Fibroblast of lung (primary cell): ENCODE results near the gene XYLT1. TPM values are rescaled to one million over a fixed set of nuclear protein-coding genes. Genes with fewer than 3 reads are reported as not detected.

Experiments
- DNase-seq, 2 donors: peaks; one replicate each; pipeline versions ENCODE4 v3.0.0 to v3.0.0-alpha.2; 2010; ENCODE audit warnings: low read depth in 2 of 2
- H2AFZ ChIP-seq: 2 replicates; pipeline ENCODE4 v1.5.1; 2012; ENCODE audit warnings: low read length, control low read depth, inconsistent platforms
- H3K27ac ChIP-seq: 2 replicates; pipeline ENCODE4 v1.5.1; 2011; ENCODE audit warnings: low read length, control low read depth; ENCODE audit not compliant: insufficient read depth
- H3K27me3 ChIP-seq: 2 replicates; pipeline ENCODE4 v1.5.1; 2011; ENCODE audit warnings: mild to moderate bottlenecking, low read length; ENCODE audit not compliant: control insufficient read depth, insufficient read depth
- H3K36me3 ChIP-seq: 2 replicates; pipeline ENCODE4 v1.5.1; 2011; ENCODE audit warnings: low read length; ENCODE audit not compliant: control insufficient read depth, insufficient read depth
- H3K4me1 ChIP-seq: 2 replicates; pipeline ENCODE4 v1.5.1; 2011; ENCODE audit warnings: low read length; ENCODE audit not compliant: control insufficient read depth, insufficient read depth; ENCODE audit errors: extremely low read depth
- H3K4me2 ChIP-seq: 2 replicates; pipeline ENCODE4 v1.5.1; 2011; ENCODE audit warnings: low read length, control low read depth; ENCODE audit not compliant: insufficient read depth; ENCODE audit errors: extremely low read depth
- H3K4me3 ChIP-seq, 4 experiments: fragments of 200-600 bp in 1 of 4; sonication (generic) in 1 of 4; replicated peaks in 1 of 4; 2 replicates each; pipeline ENCODE4 v1.5.1; 2011 to 2016; ENCODE audit warnings: low read length in 4 of 4, low read depth in 3 of 4, mild to moderate bottlenecking in 3 of 4, control low read depth in 2 of 4, inconsistent platforms in 1 of 4, mixed read lengths in 1 of 4; ENCODE audit not compliant: insufficient read depth in 1 of 4; ENCODE audit errors: control extremely low read depth in 1 of 4
- H3K79me2 ChIP-seq: 2 replicates; pipeline ENCODE4 v1.5.1; 2012; ENCODE audit warnings: mild to moderate bottlenecking, low read length, inconsistent platforms; ENCODE audit not compliant: control insufficient read depth, insufficient read depth
- H3K9ac ChIP-seq: 2 replicates; pipeline ENCODE4 v1.5.1; 2011; ENCODE audit warnings: mild to moderate bottlenecking, low read length, control low read depth; ENCODE audit not compliant: insufficient read depth
- H3K9me3 ChIP-seq: 2 replicates; pipeline ENCODE4 v1.5.1; 2012; ENCODE audit warnings: low read depth, low read length; ENCODE audit not compliant: control insufficient read depth, insufficient read depth
- H4K20me1 ChIP-seq: 2 replicates; pipeline ENCODE4 v1.5.1; 2011; ENCODE audit warnings: low read length; ENCODE audit not compliant: control insufficient read depth, insufficient read depth; ENCODE audit errors: extremely low read depth
- CTCF ChIP-seq, 2 donors: IDR thresholded peaks in 1 of 2; conservative IDR thresholded peaks in 1 of 2; 1 replicate in 1 of 2; 2 replicates in 1 of 2; pipeline ENCODE4 v1.5.1; 2011 to 2012; ENCODE audit warnings: low read length in 2 of 2, control low read depth in 1 of 2, inconsistent platforms in 1 of 2, low read depth in 1 of 2, mild to moderate bottlenecking in 1 of 2
- EZH2 ChIP-seq: IDR thresholded peaks from 2 replicates; pipeline ENCODE4 v1.5.1; 2012; ENCODE audit warnings: low read length, control low read depth, mild to moderate bottlenecking; ENCODE audit errors: missing control alignments
- polyA plus RNA-seq, 2 donors: library from polyadenylated mRNA; depleted of rRNA in 1 of 2; stranded (reverse) in 1 of 2; unstranded in 1 of 2; fragments of >200 nt; gene quantifications; 2 replicates each; pipeline ENCODE4 v1.2.1, GENCODE V29; 2011 to 2012; ENCODE audit warnings: missing spikeins in 1 of 2
- total RNA-seq: library from RNA; depleted of rRNA; stranded (reverse); fragments of >200 nt; gene quantifications from 2 replicates; pipeline ENCODE4 v1.2.1, GENCODE V29; 2014

XYLT1 gene
- total and polyA plus RNA-seq, 2 donors (not counting 1 experiment from before 2014, with no cell fraction given), result 9.3 to 21.8 TPM

DNA sequence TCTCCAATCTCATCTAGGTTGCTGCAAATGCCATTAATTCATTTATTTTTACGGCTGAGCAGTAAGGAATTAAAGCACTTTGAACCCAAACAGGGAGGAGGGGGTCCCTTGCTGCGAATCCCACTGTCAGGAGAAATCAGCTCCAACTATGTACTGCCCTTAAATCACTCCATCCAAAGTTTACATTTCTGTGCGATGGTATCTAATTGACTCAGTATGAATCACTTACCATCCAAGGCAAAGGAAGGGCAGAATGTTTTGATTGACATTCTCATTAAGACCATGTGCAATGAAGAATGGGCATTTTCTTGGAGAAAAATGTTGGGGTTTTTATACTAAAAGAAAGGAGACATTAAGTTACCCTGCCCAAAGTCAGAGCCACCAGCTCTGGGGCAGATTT is 47.7 kb upstream of the XYLT1 start:
- H3K36me3 ChIP-seq, result no peaks in the 10 kb centered on the region
- no peak overlapping the region for H3K9ac ChIP-seq
- H2AFZ ChIP-seq, result no peak overlapping the region
- peak overlapping the region; percentile 88 for H3K4me2 ChIP-seq
- peak; percentile 49 to 97 for DNase-seq
- H4K20me1 ChIP-seq, result no peaks in the 10 kb centered on the region
- peaks cover 28% of the 10 kb centered on the region for H3K4me1 ChIP-seq
- H3K4me3 ChIP-seq, result no peak overlapping the region
- TF ChIP-seq CTCF (conservative IDR thresholded peaks at IDR 0.05 in 1 of 2, IDR thresholded peaks at IDR 0.05 in 1 of 2; ENCODE audit: low read depth in 1 of 2, low read length in 2 of 2) (no peak), EZH2 (no peak)
- H3K79me2 ChIP-seq, result no peaks in the 10 kb centered on the region
- H3K27me3 ChIP-seq, result no peaks in the 10 kb centered on the region
- H3K27ac ChIP-seq, result peak overlapping the region; percentile 69
- no peaks in the 10 kb centered on the region for H3K9me3 ChIP-seq

DNA sequence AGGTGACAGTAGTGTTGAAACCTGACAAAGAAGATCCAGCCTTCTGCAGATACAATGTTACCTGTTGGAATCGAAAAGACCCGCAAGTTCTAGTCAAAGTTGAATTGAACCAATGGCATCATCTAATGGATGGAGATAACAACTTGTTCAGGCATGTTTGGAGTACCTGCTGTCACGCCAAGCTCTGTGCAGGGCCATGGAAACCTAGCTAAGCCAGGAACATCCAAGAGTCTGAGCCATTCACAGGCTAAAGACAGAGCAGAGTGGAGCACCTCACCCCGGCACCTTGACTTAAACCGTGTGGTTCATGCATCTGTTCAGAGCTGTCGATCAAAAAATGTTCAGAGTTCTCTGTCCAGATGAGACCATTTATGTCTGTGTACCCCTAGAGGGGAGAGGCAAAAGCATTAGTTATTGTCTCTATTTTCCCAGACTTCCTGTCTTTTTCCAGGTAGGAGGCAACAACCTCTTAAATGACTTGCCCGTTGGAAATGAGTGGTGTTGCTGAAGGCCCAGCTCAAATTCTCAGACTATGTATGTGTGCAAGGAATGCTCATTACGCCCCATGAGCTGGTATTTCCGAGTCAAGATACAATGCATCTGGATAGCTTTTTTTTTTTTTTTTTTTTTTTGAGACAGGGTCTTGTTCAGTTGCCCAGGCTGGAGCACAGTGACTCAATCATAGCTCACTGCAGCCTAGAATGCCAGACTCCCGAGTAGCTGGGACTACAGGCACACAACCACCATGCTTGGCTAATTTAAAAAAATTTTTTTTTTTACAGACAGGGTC is 44.9 kb upstream of the XYLT1 start:
- H3K4me1 ChIP-seq, result peaks cover 28% of the 10 kb centered on the region
- H3K4me2 ChIP-seq, result no peak overlapping the region
- no peaks in the 10 kb centered on the region for H3K36me3 ChIP-seq
- H3K4me3 ChIP-seq, result no peak overlapping the region
- H3K9ac ChIP-seq, result no peak overlapping the region
- no peaks in the 10 kb centered on the region for H4K20me1 ChIP-seq
- no peaks in the 10 kb centered on the region for H3K9me3 ChIP-seq
- peak; percentile 52 to 100 for DNase-seq
- H3K79me2 ChIP-seq, result no peaks in the 10 kb centered on the region
- H3K27me3 ChIP-seq, result no peaks in the 10 kb centered on the region
- H2AFZ ChIP-seq, result no peak overlapping the region
- TF ChIP-seq EZH2 (no peak), CTCF (conservative IDR thresholded peaks at IDR 0.05 in 1 of 2, IDR thresholded peaks at IDR 0.05 in 1 of 2; ENCODE audit: low read depth in 1 of 2, low read length in 2 of 2) (no peak)
- H3K27ac ChIP-seq, result peak overlapping the region; percentile 24

DNA sequence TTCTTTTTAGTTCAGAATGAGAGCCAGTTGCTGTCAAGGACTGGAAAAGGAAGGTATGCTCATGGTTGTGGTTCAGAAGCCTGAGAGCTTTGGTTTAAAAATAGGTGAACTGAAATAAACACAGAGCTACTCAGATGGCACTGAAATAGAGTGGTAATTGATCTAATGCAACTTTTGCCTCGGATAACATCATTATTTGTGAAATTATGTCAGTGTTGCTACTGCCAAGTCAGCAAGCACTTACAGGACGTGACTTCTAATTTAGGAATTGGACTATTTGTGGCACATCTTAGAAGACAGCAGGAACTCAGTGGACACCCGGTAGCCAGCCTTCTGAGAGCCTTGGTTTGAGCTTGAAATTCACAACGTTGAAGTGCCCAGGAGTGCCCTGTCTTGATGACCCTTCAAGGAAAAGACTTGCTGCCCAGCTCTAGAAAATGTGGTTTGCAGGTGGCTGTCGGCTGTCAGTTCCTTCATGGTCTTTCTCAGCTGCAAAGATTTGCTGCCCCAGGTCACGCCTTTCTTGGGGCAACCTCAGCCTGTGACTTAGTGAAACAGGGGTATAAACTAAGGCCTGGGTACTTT is 42.0 kb upstream of the XYLT1 start:
- no peak overlapping the region for H2AFZ ChIP-seq
- H3K27ac ChIP-seq, result no peak overlapping the region
- no peak overlapping the region for H3K4me3 ChIP-seq
- H3K79me2 ChIP-seq, result no peaks in the 10 kb centered on the region
- H3K9ac ChIP-seq, result no peak overlapping the region
- H3K36me3 ChIP-seq, result no peaks in the 10 kb centered on the region
- peak; percentile 62 to 96 for DNase-seq
- H3K27me3 ChIP-seq, result no peaks in the 10 kb centered on the region
- no peaks in the 10 kb centered on the region for H4K20me1 ChIP-seq
- TF ChIP-seq EZH2 (no peak), CTCF (conservative IDR thresholded peaks at IDR 0.05 in 1 of 2, IDR thresholded peaks at IDR 0.05 in 1 of 2; ENCODE audit: low read depth in 1 of 2, low read length in 2 of 2) (no peak)
- peak overlapping the region; percentile 4 for H3K4me2 ChIP-seq
- H3K4me1 ChIP-seq, result peaks cover 11% of the 10 kb centered on the region
- no peaks in the 10 kb centered on the region for H3K9me3 ChIP-seq
